Measurements from ENCODE around the gene SERTAD2. TPM values are rescaled to one million over a fixed set of nuclear protein-coding genes. Genes with fewer than 3 reads are reported as not detected.

SERTAD2 gene
- total and polyA plus RNA-seq, 2 experiments from 2014 or later: 6.2 to 6.4 TPM

- TF ChIP-seq ZNF462 (CRISPR knock-in tag; IDR thresholded peaks at IDR 0.05) (no peak), EZH2phosphoT487 (IDR thresholded peaks at IDR 0.05; ENCODE audit: unreplicated experiment) (no peak), CREB1 (CRISPR knock-in tag; IDR thresholded peaks at IDR 0.05; ENCODE audit: low read depth) (no peak), ZNF114 (CRISPR knock-in tag; IDR thresholded peaks at IDR 0.05) (no peak), EZH2 (IDR thresholded peaks at IDR 0.05; ENCODE audit: low read depth, unreplicated experiment) (no peak), CTCF (conservative IDR thresholded peaks at IDR 0.05; ENCODE audit: low read depth in 2 of 2) (no peak)
These were observed 13.3 kb downstream of the SERTAD2 start (continued) for GRCh38 chr2:64640153-64641044.

Data from GM23338 (cell line).